DOHH2 (cell line): ENCODE measurements around the gene MAPK4.

ENCODE experiments used
- H3F3A ChIP-seq: fragments of 200-600 bp; sonication (generic), shearing (Covaris generic); 2 replicates; pipeline ENCODE4 v1.6.0; 2016; ENCODE audit warnings: antibody characterized with exemption, mild to moderate bottlenecking; ENCODE audit not compliant: control insufficient read depth, insufficient read depth
- H3K27ac ChIP-seq: fragments of 200-600 bp; sonication (generic); 2 replicates; pipeline ENCODE4 v1.5.1; 2014; ENCODE audit warnings: low read depth, mild to moderate bottlenecking, low read length, moderate library complexity
- H3K27me3 ChIP-seq: fragments of 200-600 bp; sonication (generic); 2 replicates; pipeline ENCODE4 v1.6.1; 2014; ENCODE audit warnings: mild to moderate bottlenecking, low read length, mixed read lengths; ENCODE audit not compliant: control insufficient read depth
- H3K36me3 ChIP-seq: fragments of 200-600 bp; sonication (generic); 2 replicates; pipeline ENCODE4 v1.6.1; 2014; ENCODE audit warnings: mild to moderate bottlenecking, low read length, moderate library complexity, mixed read lengths; ENCODE audit not compliant: control insufficient read depth
- H3K4me1 ChIP-seq: fragments of 200-600 bp; sonication (generic); 2 replicates; pipeline ENCODE4 v1.6.1; 2014; ENCODE audit warnings: mild to moderate bottlenecking, low read length, mixed read lengths; ENCODE audit not compliant: control insufficient read depth
- H3K4me2 ChIP-seq: fragments of 200-600 bp; sonication (generic); 2 replicates; pipeline ENCODE4 v1.6.0; 2014; ENCODE audit warnings: mild to moderate bottlenecking, low read length, moderate library complexity
- H3K4me3 ChIP-seq: fragments of 200-600 bp; sonication (generic); 2 replicates; pipeline ENCODE4 v1.5.1; 2014; ENCODE audit warnings: mild to moderate bottlenecking, low read length, mixed read lengths
- H3K79me2 ChIP-seq: fragments of 200-600 bp; sonication (generic); 2 replicates; pipeline ENCODE4 v1.6.1; 2014; ENCODE audit warnings: mild to moderate bottlenecking, low read length, mixed read lengths; ENCODE audit not compliant: control insufficient read depth
- H3K9me2 ChIP-seq: fragments of 200-600 bp; sonication (generic); replicated peaks from 2 replicates; pipeline ENCODE4 v1.6.1; 2014; ENCODE audit warnings: mild to moderate bottlenecking, low read length, mixed read lengths; ENCODE audit not compliant: control insufficient read depth
- H3K9me3 ChIP-seq: fragments of 200-600 bp; sonication (generic); 2 replicates; pipeline ENCODE4 v1.6.1; 2014; ENCODE audit warnings: antibody characterized with exemption, low read length, mixed read lengths; ENCODE audit not compliant: control insufficient read depth, insufficient read depth
- H4K20me1 ChIP-seq: fragments of 200-600 bp; sonication (generic); 2 replicates; pipeline ENCODE4 v1.6.0; 2014; ENCODE audit warnings: low read depth, mild to moderate bottlenecking, antibody characterized with exemption, low read length, moderate library complexity; ENCODE audit not compliant: control insufficient read depth, insufficient read depth
- EZH2phosphoT487 ChIP-seq: fragments of 200-600 bp; sonication (generic); IDR thresholded peaks from 2 replicates; pipeline ENCODE4 v1.6.1; 2017; ENCODE audit warnings: borderline replicate concordance, mild to moderate bottlenecking, antibody characterized with exemption, low read length, moderate library complexity, mixed read lengths
- TF ChIP-seq, protein P1 (sequence below): fragments of 200-600 bp; sonication (generic); IDR thresholded peaks from one replicate; pipeline ENCODE4 v1.5.1; 2014; ENCODE audit warnings: antibody characterized with exemption, mild to moderate bottlenecking, low read depth, low read length; ENCODE audit not compliant: poor library complexity, severe bottlenecking

Gene MAPK4

DNA sequence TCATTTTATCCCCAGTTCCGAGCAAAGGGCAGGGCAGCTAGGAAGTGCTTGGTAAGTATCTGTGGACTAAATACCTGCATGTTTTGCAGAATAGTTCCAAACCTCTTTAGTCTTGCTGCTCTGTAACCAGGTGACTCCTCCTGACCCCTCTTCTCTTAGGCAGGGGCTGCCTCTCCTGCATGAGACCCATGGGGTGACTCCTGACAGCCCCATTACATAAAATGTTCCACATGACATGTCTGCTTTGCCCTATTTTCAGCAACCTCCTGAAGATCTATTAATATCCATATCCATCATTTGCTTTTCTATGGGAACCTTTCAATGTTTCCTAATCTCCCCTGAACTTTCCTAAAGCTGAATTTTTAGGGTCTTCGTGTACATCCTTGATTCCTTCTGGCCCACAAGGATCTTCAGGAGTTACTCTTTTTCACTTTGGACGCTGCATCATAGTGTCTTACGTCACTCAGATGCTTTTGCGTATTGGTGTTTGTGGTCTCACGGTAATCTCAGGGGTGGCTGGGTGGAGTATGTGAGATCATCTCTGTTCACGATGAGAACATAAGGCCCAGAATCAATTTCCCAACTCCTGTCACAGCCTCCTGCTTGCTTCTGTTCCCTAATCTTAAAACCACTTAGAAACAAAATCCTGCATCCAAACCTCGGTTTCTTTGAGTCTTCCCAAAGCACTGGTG, 76.6 kb downstream of the MAPK4 start:
- H3F3A ChIP-seq: no peaks in the 10 kb centered on the region
- no peaks in the 10 kb centered on the region for H3K36me3 ChIP-seq
- H3K4me2 ChIP-seq: no peak overlapping the region
- H3K4me3 ChIP-seq: no peak overlapping the region
- TF ChIP-seq EZH2phosphoT487: no peak
- TF ChIP-seq, protein P1, sequence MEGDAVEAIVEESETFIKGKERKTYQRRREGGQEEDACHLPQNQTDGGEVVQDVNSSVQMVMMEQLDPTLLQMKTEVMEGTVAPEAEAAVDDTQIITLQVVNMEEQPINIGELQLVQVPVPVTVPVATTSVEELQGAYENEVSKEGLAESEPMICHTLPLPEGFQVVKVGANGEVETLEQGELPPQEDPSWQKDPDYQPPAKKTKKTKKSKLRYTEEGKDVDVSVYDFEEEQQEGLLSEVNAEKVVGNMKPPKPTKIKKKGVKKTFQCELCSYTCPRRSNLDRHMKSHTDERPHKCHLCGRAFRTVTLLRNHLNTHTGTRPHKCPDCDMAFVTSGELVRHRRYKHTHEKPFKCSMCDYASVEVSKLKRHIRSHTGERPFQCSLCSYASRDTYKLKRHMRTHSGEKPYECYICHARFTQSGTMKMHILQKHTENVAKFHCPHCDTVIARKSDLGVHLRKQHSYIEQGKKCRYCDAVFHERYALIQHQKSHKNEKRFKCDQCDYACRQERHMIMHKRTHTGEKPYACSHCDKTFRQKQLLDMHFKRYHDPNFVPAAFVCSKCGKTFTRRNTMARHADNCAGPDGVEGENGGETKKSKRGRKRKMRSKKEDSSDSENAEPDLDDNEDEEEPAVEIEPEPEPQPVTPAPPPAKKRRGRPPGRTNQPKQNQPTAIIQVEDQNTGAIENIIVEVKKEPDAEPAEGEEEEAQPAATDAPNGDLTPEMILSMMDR: no peak
- no peaks in the 10 kb centered on the region for H3K79me2 ChIP-seq
- H3K27ac ChIP-seq: no peak overlapping the region
- H3K9me2 ChIP-seq: no peaks in the 10 kb centered on the region
- H4K20me1 ChIP-seq: no peaks in the 10 kb centered on the region
- no peaks in the 10 kb centered on the region for H3K9me3 ChIP-seq
- H3K4me1 ChIP-seq: no peaks in the 10 kb centered on the region
- no peaks in the 10 kb centered on the region for H3K27me3 ChIP-seq

DNA sequence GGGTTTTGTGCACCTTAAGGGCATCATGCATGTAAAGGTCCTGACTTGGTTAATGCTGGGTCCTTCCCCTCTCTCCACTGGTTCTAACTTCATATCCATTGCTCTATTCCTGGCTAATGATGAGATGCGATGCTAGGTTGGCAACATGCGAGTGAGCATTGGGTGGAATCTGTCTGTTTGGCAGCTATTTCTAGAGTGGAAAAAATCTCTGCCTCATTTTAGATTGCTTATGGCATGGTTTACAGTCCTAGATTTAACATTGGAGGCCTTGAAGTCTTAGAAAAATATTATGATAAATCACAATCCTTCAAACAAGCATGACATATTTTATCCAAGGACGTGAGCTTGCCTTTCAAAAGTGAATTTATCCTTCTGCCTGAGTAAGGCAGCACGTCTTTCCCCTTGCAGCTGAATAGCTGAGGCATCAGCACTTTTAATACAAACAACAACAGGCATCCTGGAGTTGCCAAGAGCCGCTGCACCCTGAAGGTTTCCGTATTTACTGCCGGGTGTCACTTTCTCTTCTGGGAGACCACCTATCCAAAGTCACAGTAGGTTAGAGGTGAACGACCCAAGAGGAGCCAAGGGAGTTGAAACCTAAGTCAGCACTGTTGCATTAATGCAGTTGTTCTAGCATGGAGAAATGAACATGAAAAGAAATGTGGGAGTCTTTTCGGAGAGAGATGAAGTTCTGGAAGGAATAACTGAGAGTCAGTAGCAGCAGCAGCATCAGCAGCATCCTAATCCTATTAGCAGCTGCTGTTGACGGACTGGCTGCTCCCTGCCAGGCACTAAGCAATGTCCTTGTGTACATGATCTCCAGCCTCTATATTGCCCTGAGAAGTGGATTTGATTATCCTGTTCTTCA, 78.4 kb downstream of the MAPK4 start:
- Histone ChIP-seq H3K36me3 (no peaks in the 10 kb centered on the region), H3K27me3 (no peaks in the 10 kb centered on the region), H4K20me1 (no peaks in the 10 kb centered on the region), H3K4me1 (no peaks in the 10 kb centered on the region), H3K4me2 (no peak overlapping the region), H3K79me2 (no peaks in the 10 kb centered on the region), H3K4me3 (no peak overlapping the region), H3F3A (no peaks in the 10 kb centered on the region), H3K27ac (no peak overlapping the region), H3K9me3 (no peaks in the 10 kb centered on the region), H3K9me2 (no peaks in the 10 kb centered on the region)
- no peak for TF ChIP-seq EZH2phosphoT487
- TF ChIP-seq, protein P1: no peak

DNA sequence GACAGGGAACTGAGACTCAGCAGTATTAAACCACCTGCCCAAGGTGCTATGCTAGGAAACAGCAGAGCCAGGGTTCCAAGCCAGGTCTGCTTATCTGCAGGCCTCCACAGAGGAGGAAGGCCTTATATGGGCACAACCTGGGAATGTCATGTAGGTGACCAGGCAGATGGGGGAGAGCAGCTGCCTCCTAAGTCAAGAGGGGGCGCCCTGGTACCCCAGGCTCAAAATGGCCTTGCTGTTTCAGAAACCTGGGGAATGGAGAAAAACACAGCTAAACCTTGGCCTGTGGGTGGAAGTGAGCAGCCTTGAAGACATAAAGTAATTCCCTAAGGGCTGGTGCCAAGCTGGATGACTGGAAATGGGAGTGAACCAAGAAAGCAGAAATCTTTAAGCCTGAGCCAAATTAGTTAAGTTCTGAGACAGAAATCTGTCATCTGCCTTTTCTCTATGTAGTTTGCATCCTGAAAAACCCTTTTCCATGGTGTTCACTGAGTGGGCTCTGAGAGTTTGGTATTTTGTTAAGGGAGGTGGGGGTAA, 79.1 kb downstream of the MAPK4 start:
- Histone ChIP-seq H3K36me3 (no peaks in the 10 kb centered on the region), H3K79me2 (no peaks in the 10 kb centered on the region), H3K27ac (no peak overlapping the region), H3K27me3 (no peaks in the 10 kb centered on the region), H3K9me2 (no peaks in the 10 kb centered on the region), H3K4me2 (no peak overlapping the region), H3K9me3 (no peaks in the 10 kb centered on the region), H3K4me3 (no peak overlapping the region), H3F3A (no peaks in the 10 kb centered on the region), H4K20me1 (no peaks in the 10 kb centered on the region), H3K4me1 (no peaks in the 10 kb centered on the region)
- no peak for TF ChIP-seq EZH2phosphoT487
- TF ChIP-seq, protein P1: no peak
